CD4-positive, alpha-beta T cell treated with Interleukin-15 for 1 hour (primary cell): ENCODE measurements around the gene C2CD4D.
"Not testable (repeated sequence)": the region's sequence is repeated elsewhere in the genome, so short reads cannot be mapped to it uniquely, and the experiment has no call there.

ENCODE experiments used
- DNase-seq: peaks from one replicate; pipeline ENCODE4 v3.0.0-alpha.2; 2020

Gene C2CD4D

DNA sequence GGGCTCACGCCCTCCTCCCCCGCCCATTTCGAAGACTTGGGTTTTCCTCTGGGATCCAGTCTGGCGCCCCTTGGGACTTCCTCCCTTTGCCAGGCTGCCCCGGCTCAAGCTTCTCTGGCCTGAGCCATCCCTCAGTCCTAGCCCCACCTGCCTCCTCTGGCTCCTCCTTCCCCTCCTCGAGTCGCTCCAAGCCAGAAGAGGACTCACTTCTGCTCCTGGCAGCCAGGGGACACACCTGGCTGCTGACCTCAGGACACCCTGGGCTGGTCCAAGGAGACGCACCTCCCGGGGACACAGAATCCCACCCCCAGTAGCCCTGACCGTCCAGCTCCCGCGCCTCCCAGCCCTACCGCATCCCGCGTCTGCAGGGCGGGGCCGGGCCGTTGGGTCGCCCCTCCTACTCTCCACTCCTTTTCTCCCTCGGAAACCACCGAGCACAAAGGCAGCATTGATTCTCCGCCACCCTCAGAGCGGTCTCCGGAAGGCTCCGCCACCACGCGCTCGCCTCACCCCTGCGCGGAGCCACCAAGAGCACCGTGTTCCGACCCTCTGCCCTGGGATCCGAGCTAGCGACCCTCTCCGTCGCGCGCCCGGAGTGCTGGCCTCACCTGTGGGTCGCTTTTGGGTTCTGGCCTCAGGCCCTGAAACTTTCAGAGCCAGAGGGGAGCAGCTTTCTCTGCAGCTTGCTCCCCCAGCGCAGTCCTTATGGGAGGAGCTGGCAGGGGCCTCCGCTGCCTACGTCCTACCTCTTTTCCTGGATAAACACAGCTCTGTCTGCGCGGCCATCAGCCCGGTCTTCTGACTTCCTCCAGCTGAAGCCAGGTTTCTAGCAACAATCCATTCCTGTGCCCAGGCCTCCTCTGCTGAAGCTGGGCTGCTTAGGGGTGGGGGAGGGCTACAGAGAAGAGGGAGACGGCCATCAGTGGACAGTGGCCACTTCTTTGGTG lies at the start of gene C2CD4D:
Gene C2CD4D, minus strand, starts transcription at position 364 of the 947 bp plus-strand sequence. CDS start 831 bp downstream, outside the sequence.
- DNase-seq, result peak; percentile 71

DNA sequence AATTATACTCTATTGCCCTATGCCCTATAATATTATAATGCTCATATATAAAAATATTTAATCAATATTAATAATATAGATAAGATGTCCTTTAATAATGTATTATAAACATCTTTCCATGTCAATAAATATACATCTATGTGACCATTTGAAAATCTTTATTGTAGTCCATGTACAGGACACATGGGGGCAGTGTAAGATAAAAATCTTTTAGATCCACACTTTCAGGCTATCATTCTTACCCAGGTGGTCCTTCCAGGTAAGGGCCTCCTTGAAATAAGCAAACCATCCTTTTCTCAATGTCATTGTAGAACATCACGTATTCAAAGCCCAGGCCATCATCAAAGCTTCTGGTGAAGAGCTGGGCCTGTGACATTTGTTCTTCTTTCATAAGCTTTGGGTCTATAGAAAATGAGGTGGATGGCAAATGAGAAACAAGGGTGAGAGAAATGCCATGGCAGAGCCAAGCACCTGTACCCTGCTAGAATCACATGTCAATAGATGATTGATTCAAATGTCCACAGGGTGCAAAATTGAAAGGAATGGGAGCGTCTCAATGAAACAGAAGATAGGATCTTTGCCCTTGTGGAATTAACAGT lies 49.5 kb upstream of the C2CD4D start:
- no peak for DNase-seq

- DNase-seq, result no peak
Measured at GRCh38 chr1:151887028-151887427, 47.4 kb upstream of the C2CD4D start.

DNA sequence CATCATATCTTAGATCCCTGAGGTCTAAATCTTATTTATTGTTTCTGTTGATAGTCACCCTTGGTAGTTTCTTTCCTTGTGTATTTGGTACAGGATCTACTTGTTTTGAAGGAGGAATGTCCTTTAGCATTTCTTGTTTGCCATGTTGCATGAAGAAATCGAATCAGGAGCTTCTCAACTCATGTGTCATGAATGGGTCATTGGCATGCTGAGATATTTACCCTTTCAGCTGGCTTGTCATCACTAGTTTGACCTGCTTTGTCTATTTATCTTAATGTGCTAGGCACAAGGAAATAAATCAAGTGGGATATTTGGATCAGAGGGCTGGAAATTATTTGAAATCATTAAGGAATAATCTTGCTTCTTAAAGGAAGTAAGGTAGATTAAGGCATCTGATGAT lies 45.9 kb upstream of the C2CD4D start:
- no peak for DNase-seq

DNA sequence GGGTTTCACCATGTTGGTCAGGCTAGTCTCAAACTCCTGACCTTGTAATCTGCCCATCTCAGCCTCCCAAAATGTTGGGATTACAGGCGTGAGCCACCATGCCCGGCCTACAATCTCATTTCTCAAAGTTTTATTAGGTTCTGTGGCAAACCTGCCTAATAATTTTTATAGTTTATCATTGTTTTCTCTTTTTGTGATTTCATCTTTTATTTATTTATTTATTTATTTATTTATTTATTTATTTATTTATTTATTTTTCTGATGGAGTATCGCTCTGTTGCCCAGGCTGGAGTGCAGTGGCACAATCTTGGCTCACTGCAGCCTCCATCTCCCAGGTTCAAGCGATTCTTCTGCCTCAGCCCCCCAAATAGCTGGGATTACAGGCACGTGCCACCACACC lies 45.3 kb upstream of the C2CD4D start:
- DNase-seq, result not testable (repeated sequence)

- not testable (repeated sequence) for DNase-seq
Measured at GRCh38 chr1:151884445-151884844, 44.8 kb upstream of the C2CD4D start.

GRCh38 chr1:151883898-151884297 lies 44.3 kb upstream of the C2CD4D start:
- DNase-seq, result not testable (repeated sequence)

GRCh38 chr1:151882918-151883317 lies 43.3 kb upstream of the C2CD4D start:
- DNase-seq, result not testable (repeated sequence)

GRCh38 chr1:151882466-151882865 lies 42.8 kb upstream of the C2CD4D start:
- DNase-seq, result no peak

DNA sequence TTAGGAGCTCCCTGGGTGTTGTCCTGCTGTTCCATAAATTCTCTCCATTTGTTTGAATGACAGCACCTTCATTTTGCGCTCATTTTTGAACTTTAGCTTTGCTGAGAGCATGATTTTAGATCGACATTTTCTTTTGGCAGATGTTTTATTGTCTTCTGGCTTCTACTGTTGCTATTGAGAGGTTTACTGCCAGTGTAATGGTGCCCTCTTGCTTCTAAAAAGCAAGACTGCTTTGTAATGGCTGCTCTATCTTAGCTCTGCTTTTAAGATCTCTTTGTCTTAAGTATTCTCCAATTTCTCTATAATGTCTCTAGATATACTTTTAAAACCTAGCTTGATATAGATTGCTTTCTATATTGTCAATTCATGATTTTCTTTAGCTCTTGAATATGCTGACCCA lies 41.9 kb upstream of the C2CD4D start:
- no peak for DNase-seq

DNA sequence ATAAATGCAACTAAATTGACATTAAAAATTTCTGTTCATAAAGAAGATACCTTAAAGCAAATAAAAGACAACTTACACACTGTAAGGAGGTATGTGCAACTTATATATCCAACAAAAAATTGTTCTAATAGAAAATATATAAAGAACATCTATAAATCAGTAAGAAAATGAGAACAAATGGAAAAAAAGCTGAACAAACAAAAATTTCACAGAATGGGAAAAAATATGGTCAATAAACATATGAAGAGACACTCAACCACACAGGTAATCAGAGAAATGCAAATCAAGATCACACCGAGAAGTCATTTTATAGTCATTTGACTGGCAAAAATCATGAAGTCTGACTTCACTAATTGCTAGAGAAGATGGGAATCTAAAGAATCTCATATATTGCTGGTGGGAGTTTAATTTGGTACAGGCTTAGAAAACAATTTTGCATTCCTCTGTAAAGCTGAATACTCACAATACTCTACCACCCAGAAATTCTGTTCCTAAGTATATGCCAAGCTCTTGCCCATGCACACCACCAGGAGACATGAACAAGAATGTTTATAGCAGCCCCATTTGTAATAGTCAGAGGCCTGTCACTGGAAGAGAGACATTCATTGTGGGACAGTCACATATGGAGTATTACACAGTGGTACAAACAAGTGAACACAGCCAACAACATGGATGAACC lies 35.9 kb upstream of the C2CD4D start:
- no peak for DNase-seq

DNA sequence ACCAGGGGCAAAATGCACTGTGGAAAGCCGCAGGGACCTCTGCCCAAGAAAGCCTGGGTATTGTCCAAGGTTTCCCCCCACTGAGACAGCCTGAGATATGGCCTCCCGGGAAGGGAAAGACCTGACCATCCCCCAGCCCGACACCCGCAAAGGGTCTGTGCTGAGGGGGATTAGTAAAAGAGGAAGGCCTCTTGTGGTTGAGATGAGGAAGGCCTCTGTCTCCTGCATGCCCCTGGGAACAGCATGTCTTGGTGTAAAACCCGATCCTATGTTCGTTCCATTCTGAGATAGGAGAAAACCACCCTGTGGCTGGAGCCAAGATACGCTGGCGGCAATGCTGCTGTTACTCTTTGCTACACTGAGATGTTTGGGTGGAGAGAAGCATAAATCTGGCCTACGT lies 33.2 kb upstream of the C2CD4D start:
- DNase-seq, result not testable (repeated sequence)

DNA sequence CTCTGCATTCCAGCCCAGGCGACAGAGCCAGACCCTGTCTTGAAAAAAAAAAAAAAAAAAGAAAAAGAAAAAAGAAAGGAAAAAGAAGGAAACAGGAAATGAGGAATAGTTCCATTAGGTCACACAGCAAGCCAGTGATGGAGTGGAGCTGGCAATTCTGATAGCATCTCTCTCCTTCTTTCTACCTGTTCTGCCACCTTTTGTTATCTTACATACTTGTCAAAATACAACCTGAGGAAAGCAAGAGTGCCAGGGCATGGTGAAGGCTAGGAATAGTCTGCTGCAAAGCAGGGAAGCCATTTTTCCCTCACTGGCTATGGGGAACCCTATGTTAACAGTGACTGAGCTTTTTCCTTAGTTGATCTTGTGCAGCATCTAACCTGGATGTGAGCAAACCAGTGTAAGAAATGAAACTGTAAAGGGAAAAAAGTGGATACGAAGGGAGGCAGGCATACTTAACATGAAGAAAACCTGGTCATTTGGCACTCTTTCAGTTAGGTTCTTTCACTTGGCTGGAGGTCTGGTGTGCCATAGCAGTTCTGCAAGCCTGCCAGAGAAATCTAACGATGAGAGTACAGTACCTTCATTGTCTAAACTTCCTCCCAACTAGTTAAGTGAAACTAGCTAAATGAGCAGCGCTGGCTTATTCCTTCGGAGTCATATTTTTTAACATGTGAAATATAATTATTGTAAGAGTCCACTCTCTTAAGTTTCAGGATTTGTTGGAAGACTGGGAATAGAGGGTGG lies 31.8 kb upstream of the C2CD4D start:
- no peak for DNase-seq

DNA sequence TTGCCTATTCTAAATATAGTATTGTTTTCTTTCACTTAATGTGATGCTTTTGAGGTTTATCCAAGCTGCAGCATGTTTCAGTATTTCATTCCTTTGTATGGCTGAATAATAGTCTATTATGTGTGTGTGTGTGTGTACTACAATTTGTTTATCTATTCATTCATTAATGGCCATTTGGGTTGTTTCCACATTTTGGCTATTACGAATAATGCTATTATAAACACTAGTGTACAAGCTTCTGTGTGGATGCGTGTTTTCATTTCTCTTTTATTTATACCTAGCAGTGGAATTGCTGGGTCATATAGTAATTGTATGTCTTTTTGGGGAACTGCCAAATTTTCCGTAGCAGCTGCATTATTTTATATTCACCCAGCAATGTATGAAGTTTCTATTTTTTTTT lies 28.9 kb upstream of the C2CD4D start:
- no peak for DNase-seq

GRCh38 chr1:151867765-151868411 lies 28.3 kb upstream of the C2CD4D start:
- no peak for DNase-seq

GRCh38 chr1:151867321-151867720 lies 27.7 kb upstream of the C2CD4D start:
- no peak for DNase-seq

DNA sequence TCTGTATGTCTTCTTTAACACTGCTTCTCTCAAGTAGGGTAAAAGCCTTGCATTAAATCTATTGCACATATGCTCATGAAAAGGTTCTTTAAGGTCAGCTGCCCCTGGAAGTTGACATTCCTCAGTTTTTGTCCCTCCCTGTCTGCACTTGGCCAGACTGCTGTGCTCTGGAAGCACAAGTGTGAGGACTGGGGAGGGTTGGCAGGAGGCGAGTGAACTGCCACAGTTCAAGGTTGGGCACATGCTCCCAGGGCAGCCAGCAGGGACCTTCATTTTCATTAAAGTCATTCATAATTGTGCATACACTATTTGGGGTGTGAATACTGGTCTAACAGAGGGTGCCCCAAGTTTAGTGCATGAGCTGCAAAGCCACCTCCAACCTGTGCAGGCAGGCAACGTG lies 24.8 kb upstream of the C2CD4D start:
- no peak for DNase-seq

GRCh38 chr1:151862604-151863003 lies 23.0 kb upstream of the C2CD4D start:
- no peak for DNase-seq

- DNase-seq, result no peak
Measured at GRCh38 chr1:151860504-151861187, 21.0 kb upstream of the C2CD4D start.

DNA sequence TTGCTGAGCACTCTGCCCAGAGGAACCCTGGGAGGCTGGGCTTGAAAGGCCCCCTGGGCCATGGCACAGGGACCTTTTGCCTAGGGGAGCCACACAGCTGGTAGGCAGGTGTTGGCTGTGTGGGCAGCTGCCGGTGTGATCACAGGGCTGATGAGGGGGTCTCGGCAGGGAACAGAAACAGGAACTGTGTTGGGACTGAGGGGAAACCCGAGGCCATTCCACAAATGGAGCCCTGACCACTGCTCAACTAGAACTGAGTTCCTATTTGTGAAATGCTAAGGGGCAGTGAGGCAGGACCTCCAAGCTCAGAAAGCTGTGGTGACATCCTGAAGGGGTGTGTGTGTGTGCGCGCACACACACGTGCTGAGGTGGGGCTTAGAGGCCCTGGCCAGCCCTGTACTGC lies 20.3 kb upstream of the C2CD4D start:
- no peak for DNase-seq

GRCh38 chr1:151858886-151859665 lies 19.5 kb upstream of the C2CD4D start:
- DNase-seq, result no peak
